Measurements from ENCODE around the gene ALAS1.

- no peak for TF ChIP-seq JUNB (IDR thresholded peaks at IDR 0.05; ENCODE audit: unreplicated experiment)
- TF ChIP-seq, protein P1, sequence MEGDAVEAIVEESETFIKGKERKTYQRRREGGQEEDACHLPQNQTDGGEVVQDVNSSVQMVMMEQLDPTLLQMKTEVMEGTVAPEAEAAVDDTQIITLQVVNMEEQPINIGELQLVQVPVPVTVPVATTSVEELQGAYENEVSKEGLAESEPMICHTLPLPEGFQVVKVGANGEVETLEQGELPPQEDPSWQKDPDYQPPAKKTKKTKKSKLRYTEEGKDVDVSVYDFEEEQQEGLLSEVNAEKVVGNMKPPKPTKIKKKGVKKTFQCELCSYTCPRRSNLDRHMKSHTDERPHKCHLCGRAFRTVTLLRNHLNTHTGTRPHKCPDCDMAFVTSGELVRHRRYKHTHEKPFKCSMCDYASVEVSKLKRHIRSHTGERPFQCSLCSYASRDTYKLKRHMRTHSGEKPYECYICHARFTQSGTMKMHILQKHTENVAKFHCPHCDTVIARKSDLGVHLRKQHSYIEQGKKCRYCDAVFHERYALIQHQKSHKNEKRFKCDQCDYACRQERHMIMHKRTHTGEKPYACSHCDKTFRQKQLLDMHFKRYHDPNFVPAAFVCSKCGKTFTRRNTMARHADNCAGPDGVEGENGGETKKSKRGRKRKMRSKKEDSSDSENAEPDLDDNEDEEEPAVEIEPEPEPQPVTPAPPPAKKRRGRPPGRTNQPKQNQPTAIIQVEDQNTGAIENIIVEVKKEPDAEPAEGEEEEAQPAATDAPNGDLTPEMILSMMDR (conservative IDR thresholded peaks at IDR 0.05; ENCODE audit: low read depth in 2 of 2) = no peak
- no peak for TF ChIP-seq EZH2 (IDR thresholded peaks at IDR 0.05; ENCODE audit: low read depth, unreplicated experiment)
- TF ChIP-seq POLR2AphosphoS5 (IDR thresholded peaks at IDR 0.05; ENCODE audit: low read depth) = no peak
Observed at GRCh38 chr3:52259448-52259847, 61.5 kb downstream of the ALAS1 start.

Data from GM23338 (cell line).